Stimulated activated CD4-positive, alpha-beta T cell treated with anti-CD3 and anti-CD28 coated beads, Interleukin-15, amount 100 ng/mL, for 1 hour (primary cell): Measurements from ENCODE around the gene DDX10.
"Not testable (repeated sequence)": the region's sequence is repeated elsewhere in the genome, so short reads cannot be mapped to it uniquely, and the experiment has no call there.

Experiments
- DNase-seq, 2 donors: peaks; one replicate each; pipeline ENCODE4 v3.0.0-alpha.2; 2020; ENCODE audit warnings: low read depth in 1 of 2, low spot score in 1 of 2

Gene DDX10

GRCh38 chr11:108813086-108813485, 148.2 kb downstream of the DDX10 start:
- DNase-seq, result no peak

GRCh38 chr11:108817976-108818375, 153.1 kb downstream of the DDX10 start:
- no peak for DNase-seq

GRCh38 chr11:108818971-108819370, 154.1 kb downstream of the DDX10 start:
- no peak for DNase-seq

GRCh38 chr11:108819957-108820356, 155.1 kb downstream of the DDX10 start:
- DNase-seq, result no peak

GRCh38 chr11:108823960-108824359, 159.1 kb downstream of the DDX10 start:
- DNase-seq, result not testable (repeated sequence)

GRCh38 chr11:108824545-108824944, 159.7 kb downstream of the DDX10 start:
- no peak for DNase-seq

GRCh38 chr11:108825381-108825780, 160.5 kb downstream of the DDX10 start:
- DNase-seq, result no peak

GRCh38 chr11:108826136-108826535, 161.3 kb downstream of the DDX10 start:
- DNase-seq, result no peak

GRCh38 chr11:108835624-108836023, 170.8 kb downstream of the DDX10 start:
- no peak for DNase-seq

GRCh38 chr11:108836541-108836940, 171.7 kb downstream of the DDX10 start:
- DNase-seq, result no peak

- no peak for DNase-seq
Observed at GRCh38 chr11:108838102-108838791, 173.4 kb downstream of the DDX10 start.

- no peak for DNase-seq
Observed at GRCh38 chr11:108838792-108839105, 173.9 kb downstream of the DDX10 start.

GRCh38 chr11:108846009-108846408, 181.1 kb downstream of the DDX10 start:
- DNase-seq, result no peak

- DNase-seq, result no peak
Observed at GRCh38 chr11:108847298-108847990, 182.6 kb downstream of the DDX10 start.

GRCh38 chr11:108851781-108852180, 186.9 kb downstream of the DDX10 start:
- no peak for DNase-seq

- no peak for DNase-seq
Observed at GRCh38 chr11:108852701-108853100, 187.8 kb downstream of the DDX10 start.

- DNase-seq, result no peak
Observed at GRCh38 chr11:108853151-108853550, 188.3 kb downstream of the DDX10 start.

- no peak for DNase-seq
Observed at GRCh38 chr11:108853864-108854263, 189.0 kb downstream of the DDX10 start.

GRCh38 chr11:108854346-108854745, 189.5 kb downstream of the DDX10 start:
- DNase-seq, result no peak

- DNase-seq, result no peak
Observed at GRCh38 chr11:108857382-108857781, 192.5 kb downstream of the DDX10 start.

- DNase-seq, result no peak
Observed at GRCh38 chr11:108858622-108859021, 193.8 kb downstream of the DDX10 start.

GRCh38 chr11:108859510-108859909, 194.6 kb downstream of the DDX10 start:
- no peak for DNase-seq

- no peak for DNase-seq
Observed at GRCh38 chr11:108863528-108863927, 198.7 kb downstream of the DDX10 start.
